ENCODE measurements around the gene SRSF9.

Gene SRSF9

GRCh38 chr12:120498870-120499515 is 29.4 kb upstream of the SRSF9 start:
- TF ChIP-seq REST (IDR thresholded peaks at IDR 0.05; ENCODE audit: low read depth) (no peak), USF1 (IDR thresholded peaks at IDR 0.05) (no peak), CREB1 (IDR thresholded peaks at IDR 0.05; ENCODE audit: low read depth) (no peak), MAX (IDR thresholded peaks at IDR 0.05) (no peak), RAD21 (IDR thresholded peaks at IDR 0.05; ENCODE audit: low read depth) (no peak), FOXM1 (IDR thresholded peaks at IDR 0.05; ENCODE audit: borderline replicate concordance, low read depth) (no peak), EP300 (IDR thresholded peaks at IDR 0.05; ENCODE audit: borderline replicate concordance) (no peak), EGR1 (IDR thresholded peaks at IDR 0.05) (no peak), NFIC (IDR thresholded peaks at IDR 0.05) (no peak), ZBTB7A (IDR thresholded peaks at IDR 0.05; ENCODE audit: low read depth) (no peak), CEBPB (IDR thresholded peaks at IDR 0.05) (no peak), TCF12 (IDR thresholded peaks at IDR 0.05; ENCODE audit: low read depth) (no peak)

- no peak for TF ChIP-seq REST (IDR thresholded peaks at IDR 0.05; ENCODE audit: low read depth)
- TF ChIP-seq CREB1 (IDR thresholded peaks at IDR 0.05; ENCODE audit: low read depth): no peak
- no peak for TF ChIP-seq EGR1 (IDR thresholded peaks at IDR 0.05)
- TF ChIP-seq TCF12 (IDR thresholded peaks at IDR 0.05; ENCODE audit: low read depth): no peak
- no peak for TF ChIP-seq YY1 (IDR thresholded peaks at IDR 0.05; ENCODE audit: low read depth)
- TF ChIP-seq FOXM1 (IDR thresholded peaks at IDR 0.05; ENCODE audit: borderline replicate concordance, low read depth): no peak
- TF ChIP-seq NFIC (IDR thresholded peaks at IDR 0.05): no peak
- no peak for TF ChIP-seq TEAD4 (IDR thresholded peaks at IDR 0.05)
- TF ChIP-seq MAX (IDR thresholded peaks at IDR 0.05): no peak
- TF ChIP-seq CEBPB (IDR thresholded peaks at IDR 0.05): no peak
- no peak for TF ChIP-seq RAD21 (IDR thresholded peaks at IDR 0.05; ENCODE audit: low read depth)
- TF ChIP-seq EP300 (IDR thresholded peaks at IDR 0.05; ENCODE audit: borderline replicate concordance): no peak
- no peak for TF ChIP-seq TAF1 (IDR thresholded peaks at IDR 0.05; ENCODE audit: low read depth)
- no peak for TF ChIP-seq ZBTB7A (IDR thresholded peaks at IDR 0.05; ENCODE audit: low read depth)
- no peak for TF ChIP-seq USF1 (IDR thresholded peaks at IDR 0.05)
Measured at GRCh38 chr12:120497524-120498150, 28.1 kb upstream of the SRSF9 start.

- TF ChIP-seq EGR1 (IDR thresholded peaks at IDR 0.05) (peak; percentile 80), ZBTB7A (IDR thresholded peaks at IDR 0.05; ENCODE audit: low read depth) (peak; percentile 25), FOXM1 (IDR thresholded peaks at IDR 0.05; ENCODE audit: borderline replicate concordance, low read depth) (no peak)
Measured at GRCh38 chr12:120496413-120497340, 27.1 kb upstream of the SRSF9 start.

GRCh38 chr12:120495731-120496412 is 26.3 kb upstream of the SRSF9 start, which contains the start of gene DYNLL1:
Gene DYNLL1, plus strand, starts transcription at chr12:120496113. Its CDS starts 309 bp downstream, at chr12:120496422.
- TF ChIP-seq ZBTB7A (IDR thresholded peaks at IDR 0.05; ENCODE audit: low read depth) (peak; percentile 57), EP300 (IDR thresholded peaks at IDR 0.05; ENCODE audit: borderline replicate concordance) (no peak; the same call in 1 of the 2 replicates), TAF1 (IDR thresholded peaks at IDR 0.05; ENCODE audit: low read depth) (peak; percentile 95), TEAD4 (IDR thresholded peaks at IDR 0.05) (0 out of 2 replicates have a peak, but pooled peaks have one; percentile 15), CREB1 (IDR thresholded peaks at IDR 0.05; ENCODE audit: low read depth) (no peak), EGR1 (IDR thresholded peaks at IDR 0.05) (peak; percentile 52; the same call in 1 of the 2 replicates), RAD21 (IDR thresholded peaks at IDR 0.05; ENCODE audit: low read depth) (no peak), CEBPB (IDR thresholded peaks at IDR 0.05) (no peak), USF1 (IDR thresholded peaks at IDR 0.05) (peak; percentile 47; the same call in 1 of the 2 replicates), NFIC (IDR thresholded peaks at IDR 0.05) (no peak), MAX (IDR thresholded peaks at IDR 0.05) (peak; percentile 73), FOXM1 (IDR thresholded peaks at IDR 0.05; ENCODE audit: borderline replicate concordance, low read depth) (peak; percentile 98), TCF12 (IDR thresholded peaks at IDR 0.05; ENCODE audit: low read depth) (peak; percentile 74), REST (IDR thresholded peaks at IDR 0.05; ENCODE audit: low read depth) (no peak), YY1 (IDR thresholded peaks at IDR 0.05; ENCODE audit: low read depth) (no peak)
